Peyer's patch (tissue), 4 donors: ENCODE measurements around the gene SLC30A9.

Experiments used
- POLR2A ChIP-seq, 2 donors: fragments of 450-650 bp; IDR thresholded peaks; one replicate each; pipeline ENCODE4 v1.5.1; 2017; ENCODE audit warnings: antibody characterized with exemption in 2 of 2, mild to moderate bottlenecking in 2 of 2, moderate library complexity in 2 of 2
- TF ChIP-seq, protein P1 (sequence below), 6 experiments: fragments of 450-650 bp in 4 of 6; fragments of 200-600 bp in 2 of 6; sonication (generic) in 1 of 6; IDR thresholded peaks; one replicate each; pipeline ENCODE4 v1.5.1; 2017 to 2019; ENCODE audit warnings: antibody characterized with exemption in 6 of 6, mild to moderate bottlenecking in 3 of 6, moderate library complexity in 1 of 6

DNA sequence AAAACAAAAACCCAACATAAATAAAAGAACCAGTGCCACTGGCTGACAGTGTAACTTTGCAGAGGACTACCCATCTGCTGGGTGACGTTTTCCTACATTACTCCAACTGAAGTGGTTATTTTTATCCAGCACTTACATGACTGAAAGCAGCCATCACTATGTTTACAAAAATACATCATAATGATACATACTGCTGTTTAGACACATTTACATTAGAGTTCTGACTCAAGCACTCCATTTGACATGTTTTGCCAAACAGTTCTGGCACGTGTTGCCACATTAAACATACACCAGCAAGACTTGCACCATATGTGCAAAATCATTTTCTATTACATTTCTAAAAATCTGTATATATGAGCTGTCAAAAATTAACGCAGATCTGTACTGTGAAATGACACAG lies 122.5 kb downstream of the SLC30A9 start:
- TF ChIP-seq, protein P1, sequence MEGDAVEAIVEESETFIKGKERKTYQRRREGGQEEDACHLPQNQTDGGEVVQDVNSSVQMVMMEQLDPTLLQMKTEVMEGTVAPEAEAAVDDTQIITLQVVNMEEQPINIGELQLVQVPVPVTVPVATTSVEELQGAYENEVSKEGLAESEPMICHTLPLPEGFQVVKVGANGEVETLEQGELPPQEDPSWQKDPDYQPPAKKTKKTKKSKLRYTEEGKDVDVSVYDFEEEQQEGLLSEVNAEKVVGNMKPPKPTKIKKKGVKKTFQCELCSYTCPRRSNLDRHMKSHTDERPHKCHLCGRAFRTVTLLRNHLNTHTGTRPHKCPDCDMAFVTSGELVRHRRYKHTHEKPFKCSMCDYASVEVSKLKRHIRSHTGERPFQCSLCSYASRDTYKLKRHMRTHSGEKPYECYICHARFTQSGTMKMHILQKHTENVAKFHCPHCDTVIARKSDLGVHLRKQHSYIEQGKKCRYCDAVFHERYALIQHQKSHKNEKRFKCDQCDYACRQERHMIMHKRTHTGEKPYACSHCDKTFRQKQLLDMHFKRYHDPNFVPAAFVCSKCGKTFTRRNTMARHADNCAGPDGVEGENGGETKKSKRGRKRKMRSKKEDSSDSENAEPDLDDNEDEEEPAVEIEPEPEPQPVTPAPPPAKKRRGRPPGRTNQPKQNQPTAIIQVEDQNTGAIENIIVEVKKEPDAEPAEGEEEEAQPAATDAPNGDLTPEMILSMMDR (IDR thresholded peaks at IDR 0.05), result no peak
- TF ChIP-seq POLR2A (IDR thresholded peaks at IDR 0.05), result no peak
